ENCODE results near the gene FUS. TPM values are rescaled to one million over a fixed set of nuclear protein-coding genes. Genes with fewer than 3 reads are reported as not detected.

The FUS gene
- total RNA-seq (2014; rRNA removed; shearing (Covaris generic)) (213 and 247 TPM in 2 replicates), polyA plus RNA-seq (2016; fragmentation: Nextera tagmentation; extraction: Ambion mirVana) (528 and 553 TPM in 2 replicates)
- long read RNA-seq, full-length matches to known transcripts = 56 of 80 reads
- long read RNA-seq, partial matches to known transcripts = 21 of 80 reads
- long read RNA-seq, other reads (novel, unspliced or antisense) = 3 of 80 reads

GRCh38 chr16:31179747-31180459 is at the start of gene FUS:
FUS (plus strand) TSS chr16:31180139; CDS start chr16:31180215, 76 bp downstream.
- no peaks in the 10 kb centered on the region for H3K27me3 ChIP-seq (ENCODE audit: insufficient read depth)
- peaks cover 46% of the 10 kb centered on the region for H3K36me3 Mint-ChIP-seq (ENCODE audit: low read depth)
- no peaks in the 10 kb centered on the region for H3K9me2 ChIP-seq (ENCODE audit: insufficient read depth)
- H3K27me3 Mint-ChIP-seq (ENCODE audit: insufficient read depth, low read depth, poor library complexity) = peaks cover 23% of the 10 kb centered on the region
- DNase-seq (ENCODE audit: low spot score) (peak; percentile 90), ATAC-seq (peak; percentile 73)
- peaks cover 50% of the 10 kb centered on the region for H3K79me2 ChIP-seq (replicated peaks; ENCODE audit: insufficient read depth)
- peak within 1 kb of the TSS; percentile 100 for H3K4me2 ChIP-seq
- H3K27ac Mint-ChIP-seq = peak within 1 kb of the TSS; percentile 100
- peaks cover 7% of the 10 kb centered on the region for H3K9me3 Mint-ChIP-seq
- peaks cover 19% of the 10 kb centered on the region for H3F3A ChIP-seq (replicated peaks; ENCODE audit: low read depth)
- peaks cover 31% of the 10 kb centered on the region for H3K4me1 Mint-ChIP-seq
- peak within 1 kb of the TSS; percentile 100 for H3K4me3 ChIP-seq
- peaks cover 27% of the 10 kb centered on the region for H3K4me1 ChIP-seq (ENCODE audit: insufficient read depth)
- peaks cover 32% of the 10 kb centered on the region for H3K36me3 ChIP-seq (ENCODE audit: insufficient read depth)
- H3K27ac ChIP-seq (ENCODE audit: low read depth) = peak within 1 kb of the TSS; percentile 99
- peak within 1 kb of the TSS; percentile 90; the same call in 1 of the 2 replicates for H2AFZ ChIP-seq
- TF ChIP-seq EZH2phosphoT487 (IDR thresholded peaks at IDR 0.05; ENCODE audit: unreplicated experiment) (no peak), ZNF114 (CRISPR knock-in tag; IDR thresholded peaks at IDR 0.05) (no peak), EZH2 (IDR thresholded peaks at IDR 0.05; ENCODE audit: low read depth, unreplicated experiment) (no peak), POLR2AphosphoS5 (IDR thresholded peaks at IDR 0.05; ENCODE audit: low read depth) (peak; percentile 100), ETS1 (IDR thresholded peaks at IDR 0.05) (peak; percentile 41; the same call in 1 of the 2 replicates), NANOG (IDR thresholded peaks at IDR 0.05; ENCODE audit: borderline replicate concordance) (no peak), ZNF331 (CRISPR knock-in tag; IDR thresholded peaks at IDR 0.05; ENCODE audit: low read depth) (no peak), STAT1 (IDR thresholded peaks at IDR 0.05; ENCODE audit: unreplicated experiment) (no peak), CREB1 (CRISPR knock-in tag; IDR thresholded peaks at IDR 0.05; ENCODE audit: low read depth) (peak; percentile 63; the same call in 1 of the 2 replicates), JUNB (IDR thresholded peaks at IDR 0.05; ENCODE audit: unreplicated experiment) (no peak)
- TF ChIP-seq, protein P1, sequence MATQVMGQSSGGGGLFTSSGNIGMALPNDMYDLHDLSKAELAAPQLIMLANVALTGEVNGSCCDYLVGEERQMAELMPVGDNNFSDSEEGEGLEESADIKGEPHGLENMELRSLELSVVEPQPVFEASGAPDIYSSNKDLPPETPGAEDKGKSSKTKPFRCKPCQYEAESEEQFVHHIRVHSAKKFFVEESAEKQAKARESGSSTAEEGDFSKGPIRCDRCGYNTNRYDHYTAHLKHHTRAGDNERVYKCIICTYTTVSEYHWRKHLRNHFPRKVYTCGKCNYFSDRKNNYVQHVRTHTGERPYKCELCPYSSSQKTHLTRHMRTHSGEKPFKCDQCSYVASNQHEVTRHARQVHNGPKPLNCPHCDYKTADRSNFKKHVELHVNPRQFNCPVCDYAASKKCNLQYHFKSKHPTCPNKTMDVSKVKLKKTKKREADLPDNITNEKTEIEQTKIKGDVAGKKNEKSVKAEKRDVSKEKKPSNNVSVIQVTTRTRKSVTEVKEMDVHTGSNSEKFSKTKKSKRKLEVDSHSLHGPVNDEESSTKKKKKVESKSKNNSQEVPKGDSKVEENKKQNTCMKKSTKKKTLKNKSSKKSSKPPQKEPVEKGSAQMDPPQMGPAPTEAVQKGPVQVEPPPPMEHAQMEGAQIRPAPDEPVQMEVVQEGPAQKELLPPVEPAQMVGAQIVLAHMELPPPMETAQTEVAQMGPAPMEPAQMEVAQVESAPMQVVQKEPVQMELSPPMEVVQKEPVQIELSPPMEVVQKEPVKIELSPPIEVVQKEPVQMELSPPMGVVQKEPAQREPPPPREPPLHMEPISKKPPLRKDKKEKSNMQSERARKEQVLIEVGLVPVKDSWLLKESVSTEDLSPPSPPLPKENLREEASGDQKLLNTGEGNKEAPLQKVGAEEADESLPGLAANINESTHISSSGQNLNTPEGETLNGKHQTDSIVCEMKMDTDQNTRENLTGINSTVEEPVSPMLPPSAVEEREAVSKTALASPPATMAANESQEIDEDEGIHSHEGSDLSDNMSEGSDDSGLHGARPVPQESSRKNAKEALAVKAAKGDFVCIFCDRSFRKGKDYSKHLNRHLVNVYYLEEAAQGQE (IDR thresholded peaks at IDR 0.05; ENCODE audit: unreplicated experiment) = no peak
- TF ChIP-seq, protein P2, sequence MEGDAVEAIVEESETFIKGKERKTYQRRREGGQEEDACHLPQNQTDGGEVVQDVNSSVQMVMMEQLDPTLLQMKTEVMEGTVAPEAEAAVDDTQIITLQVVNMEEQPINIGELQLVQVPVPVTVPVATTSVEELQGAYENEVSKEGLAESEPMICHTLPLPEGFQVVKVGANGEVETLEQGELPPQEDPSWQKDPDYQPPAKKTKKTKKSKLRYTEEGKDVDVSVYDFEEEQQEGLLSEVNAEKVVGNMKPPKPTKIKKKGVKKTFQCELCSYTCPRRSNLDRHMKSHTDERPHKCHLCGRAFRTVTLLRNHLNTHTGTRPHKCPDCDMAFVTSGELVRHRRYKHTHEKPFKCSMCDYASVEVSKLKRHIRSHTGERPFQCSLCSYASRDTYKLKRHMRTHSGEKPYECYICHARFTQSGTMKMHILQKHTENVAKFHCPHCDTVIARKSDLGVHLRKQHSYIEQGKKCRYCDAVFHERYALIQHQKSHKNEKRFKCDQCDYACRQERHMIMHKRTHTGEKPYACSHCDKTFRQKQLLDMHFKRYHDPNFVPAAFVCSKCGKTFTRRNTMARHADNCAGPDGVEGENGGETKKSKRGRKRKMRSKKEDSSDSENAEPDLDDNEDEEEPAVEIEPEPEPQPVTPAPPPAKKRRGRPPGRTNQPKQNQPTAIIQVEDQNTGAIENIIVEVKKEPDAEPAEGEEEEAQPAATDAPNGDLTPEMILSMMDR (conservative IDR thresholded peaks at IDR 0.05; ENCODE audit: low read depth in 2 of 2) = no peak
- TF ChIP-seq, protein P3, sequence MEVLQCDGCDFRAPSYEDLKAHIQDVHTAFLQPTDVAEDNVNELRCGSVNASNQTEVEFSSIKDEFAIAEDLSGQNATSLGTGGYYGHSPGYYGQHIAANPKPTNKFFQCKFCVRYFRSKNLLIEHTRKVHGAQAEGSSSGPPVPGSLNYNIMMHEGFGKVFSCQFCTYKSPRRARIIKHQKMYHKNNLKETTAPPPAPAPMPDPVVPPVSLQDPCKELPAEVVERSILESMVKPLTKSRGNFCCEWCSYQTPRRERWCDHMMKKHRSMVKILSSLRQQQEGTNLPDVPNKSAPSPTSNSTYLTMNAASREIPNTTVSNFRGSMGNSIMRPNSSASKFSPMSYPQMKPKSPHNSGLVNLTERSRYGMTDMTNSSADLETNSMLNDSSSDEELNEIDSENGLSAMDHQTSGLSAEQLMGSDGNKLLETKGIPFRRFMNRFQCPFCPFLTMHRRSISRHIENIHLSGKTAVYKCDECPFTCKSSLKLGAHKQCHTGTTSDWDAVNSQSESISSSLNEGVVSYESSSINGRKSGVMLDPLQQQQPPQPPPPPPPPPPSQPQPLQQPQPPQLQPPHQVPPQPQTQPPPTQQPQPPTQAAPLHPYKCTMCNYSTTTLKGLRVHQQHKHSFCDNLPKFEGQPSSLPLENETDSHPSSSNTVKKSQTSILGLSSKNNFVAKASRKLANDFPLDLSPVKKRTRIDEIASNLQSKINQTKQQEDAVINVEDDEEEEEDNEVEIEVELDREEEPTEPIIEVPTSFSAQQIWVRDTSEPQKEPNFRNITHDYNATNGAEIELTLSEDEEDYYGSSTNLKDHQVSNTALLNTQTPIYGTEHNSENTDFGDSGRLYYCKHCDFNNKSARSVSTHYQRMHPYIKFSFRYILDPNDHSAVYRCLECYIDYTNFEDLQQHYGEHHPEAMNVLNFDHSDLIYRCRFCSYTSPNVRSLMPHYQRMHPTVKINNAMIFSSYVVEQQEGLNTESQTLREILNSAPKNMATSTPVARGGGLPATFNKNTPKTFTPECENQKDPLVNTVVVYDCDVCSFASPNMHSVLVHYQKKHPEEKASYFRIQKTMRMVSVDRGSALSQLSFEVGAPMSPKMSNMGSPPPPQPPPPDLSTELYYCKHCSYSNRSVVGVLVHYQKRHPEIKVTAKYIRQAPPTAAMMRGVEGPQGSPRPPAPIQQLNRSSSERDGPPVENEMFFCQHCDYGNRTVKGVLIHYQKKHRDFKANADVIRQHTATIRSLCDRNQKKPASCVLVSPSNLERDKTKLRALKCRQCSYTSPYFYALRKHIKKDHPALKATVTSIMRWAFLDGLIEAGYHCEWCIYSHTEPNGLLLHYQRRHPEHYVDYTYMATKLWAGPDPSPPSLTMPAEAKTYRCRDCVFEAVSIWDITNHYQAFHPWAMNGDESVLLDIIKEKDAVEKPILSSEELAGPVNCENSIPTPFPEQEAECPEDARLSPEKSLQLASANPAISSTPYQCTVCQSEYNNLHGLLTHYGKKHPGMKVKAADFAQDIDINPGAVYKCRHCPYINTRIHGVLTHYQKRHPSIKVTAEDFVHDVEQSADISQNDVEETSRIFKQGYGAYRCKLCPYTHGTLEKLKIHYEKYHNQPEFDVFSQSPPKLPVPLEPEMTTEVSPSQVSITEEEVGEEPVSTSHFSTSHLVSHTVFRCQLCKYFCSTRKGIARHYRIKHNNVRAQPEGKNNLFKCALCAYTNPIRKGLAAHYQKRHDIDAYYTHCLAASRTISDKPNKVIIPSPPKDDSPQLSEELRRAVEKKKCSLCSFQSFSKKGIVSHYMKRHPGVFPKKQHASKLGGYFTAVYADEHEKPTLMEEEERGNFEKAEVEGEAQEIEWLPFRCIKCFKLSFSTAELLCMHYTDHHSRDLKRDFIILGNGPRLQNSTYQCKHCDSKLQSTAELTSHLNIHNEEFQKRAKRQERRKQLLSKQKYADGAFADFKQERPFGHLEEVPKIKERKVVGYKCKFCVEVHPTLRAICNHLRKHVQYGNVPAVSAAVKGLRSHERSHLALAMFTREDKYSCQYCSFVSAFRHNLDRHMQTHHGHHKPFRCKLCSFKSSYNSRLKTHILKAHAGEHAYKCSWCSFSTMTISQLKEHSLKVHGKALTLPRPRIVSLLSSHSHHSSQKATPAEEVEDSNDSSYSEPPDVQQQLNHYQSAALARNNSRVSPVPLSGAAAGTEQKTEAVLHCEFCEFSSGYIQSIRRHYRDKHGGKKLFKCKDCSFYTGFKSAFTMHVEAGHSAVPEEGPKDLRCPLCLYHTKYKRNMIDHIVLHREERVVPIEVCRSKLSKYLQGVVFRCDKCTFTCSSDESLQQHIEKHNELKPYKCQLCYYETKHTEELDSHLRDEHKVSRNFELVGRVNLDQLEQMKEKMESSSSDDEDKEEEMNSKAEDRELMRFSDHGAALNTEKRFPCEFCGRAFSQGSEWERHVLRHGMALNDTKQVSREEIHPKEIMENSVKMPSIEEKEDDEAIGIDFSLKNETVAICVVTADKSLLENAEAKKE (CRISPR knock-in tag; IDR thresholded peaks at IDR 0.05) = no peak
- H4K20me1 ChIP-seq (replicated peaks; ENCODE audit: insufficient read depth) = peaks cover 42% of the 10 kb centered on the region
- peak within 1 kb of the TSS; percentile 96 for H3K4me3 Mint-ChIP-seq
